ENCODE results near the gene MGME1. TPM values are rescaled to one million over a fixed set of nuclear protein-coding genes. Genes with fewer than 3 reads are reported as not detected.
A peak's percentile ranks its signal among the peaks of the same experiment; 100 is the strongest.

MGME1 gene
- total and polyA plus RNA-seq, 2 of the 13 experiments (the other 11 are each of a cell fraction or from before 2014, with no cell fraction given): 36.7 to 66.6 TPM

GRCh38 chr20:18004384-18005031 is 35.7 kb downstream of the MGME1 start (continued):
- no peak; the same call in 1 of the 2 replicates for TF ChIP-seq NFAT5 (CRISPR knock-in tag; IDR thresholded peaks at IDR 0.05)
- 0 out of 2 replicates have a peak, but pooled peaks have one; percentile 27 for TF ChIP-seq THAP9 (CRISPR knock-in tag; IDR thresholded peaks at IDR 0.05; ENCODE audit: borderline replicate concordance)
- TF ChIP-seq BCL6 (CRISPR knock-in tag; IDR thresholded peaks at IDR 0.05): peak; percentile 79
- no peak for TF ChIP-seq KDM6A (CRISPR knock-in tag; IDR thresholded peaks at IDR 0.05; ENCODE audit: low read depth)
- TF ChIP-seq KDM5B (CRISPR knock-in tag; IDR thresholded peaks at IDR 0.05; ENCODE audit: borderline replicate concordance): no peak; the same call in 1 of the 2 replicates
- TF ChIP-seq ARHGAP35 (CRISPR knock-in tag; IDR thresholded peaks at IDR 0.05; ENCODE audit: borderline replicate concordance): no peak
- peak; percentile 46 for TF ChIP-seq ZNF687 (CRISPR knock-in tag; IDR thresholded peaks at IDR 0.05)
- no peak for TF ChIP-seq SETDB1 (CRISPR knock-in tag; IDR thresholded peaks at IDR 0.05; ENCODE audit: borderline replicate concordance)
- peak; percentile 31; the same call in 1 of the 2 replicates for TF ChIP-seq YEATS4 (CRISPR knock-in tag; IDR thresholded peaks at IDR 0.05; ENCODE audit: borderline replicate concordance)
- 0 out of 2 replicates have a peak, but pooled peaks have one; percentile 12 for TF ChIP-seq ZNF83 (CRISPR knock-in tag; IDR thresholded peaks at IDR 0.05; ENCODE audit: borderline replicate concordance)
- 0 out of 2 replicates have a peak, but pooled peaks have one; percentile 53 for TF ChIP-seq ZFP41 (CRISPR knock-in tag; IDR thresholded peaks at IDR 0.05; ENCODE audit: borderline replicate concordance)
- TF ChIP-seq CAMTA2 (CRISPR knock-in tag; IDR thresholded peaks at IDR 0.05; ENCODE audit: borderline replicate concordance): peak; percentile 81; the same call in 1 of the 2 replicates
- peak; percentile 47; the same call in 1 of the 2 replicates for TF ChIP-seq THRA (CRISPR knock-in tag; IDR thresholded peaks at IDR 0.05; ENCODE audit: borderline replicate concordance)

All from HepG2 (cell line).